RKO (cell line): ENCODE measurements around the gene SCYL2.
"Not testable (repeated sequence)": the region's sequence is repeated elsewhere in the genome, so short reads cannot be mapped to it uniquely, and the experiment has no call there.

Experiments
- DNase-seq: peaks from one replicate; pipeline ENCODE4 v3.0.0-alpha.2; 2016; ENCODE audit warnings: low spot score

Gene SCYL2

GRCh38 chr12:100324498-100324897, 57.5 kb downstream of the SCYL2 start:
- no peak for DNase-seq

GRCh38 chr12:100326208-100326607, 59.2 kb downstream of the SCYL2 start:
- DNase-seq = no peak

GRCh38 chr12:100329800-100330199, 62.8 kb downstream of the SCYL2 start:
- DNase-seq = no peak

- no peak for DNase-seq
Observed at GRCh38 chr12:100331871-100332270, 64.9 kb downstream of the SCYL2 start.

GRCh38 chr12:100332852-100333251, 65.9 kb downstream of the SCYL2 start:
- no peak for DNase-seq

- no peak for DNase-seq
Observed at GRCh38 chr12:100337299-100337698, 70.3 kb downstream of the SCYL2 start.

- no peak for DNase-seq
Observed at GRCh38 chr12:100337727-100338126, 70.8 kb downstream of the SCYL2 start.

GRCh38 chr12:100339071-100339470, 72.1 kb downstream of the SCYL2 start:
- no peak for DNase-seq

- DNase-seq = not testable (repeated sequence)
Observed at GRCh38 chr12:100342897-100343296, 75.9 kb downstream of the SCYL2 start.

GRCh38 chr12:100344351-100344750, 77.4 kb downstream of the SCYL2 start:
- not testable (repeated sequence) for DNase-seq

GRCh38 chr12:100345020-100345767, 78.2 kb downstream of the SCYL2 start:
- no peak for DNase-seq

- no peak for DNase-seq
Observed at GRCh38 chr12:100346660-100347059, 79.7 kb downstream of the SCYL2 start.

GRCh38 chr12:100348657-100349454, 81.9 kb downstream of the SCYL2 start:
- peak; percentile 61 for DNase-seq

GRCh38 chr12:100356644-100357223, 89.8 kb downstream of the SCYL2 start, which contains the start of gene SLC17A8:
Gene SLC17A8, plus strand, starts transcription at chr12:100357074. Its CDS starts 318 bp downstream, at chr12:100357392.
- DNase-seq = no peak

- DNase-seq = no peak
Observed at GRCh38 chr12:100359248-100359647, 92.3 kb downstream of the SCYL2 start.

- DNase-seq = no peak
Observed at GRCh38 chr12:100359822-100360221, 92.8 kb downstream of the SCYL2 start.

- no peak for DNase-seq
Observed at GRCh38 chr12:100360450-100360849, 93.5 kb downstream of the SCYL2 start.

GRCh38 chr12:100364324-100364723, 97.3 kb downstream of the SCYL2 start:
- no peak for DNase-seq

- DNase-seq = no peak
Observed at GRCh38 chr12:100365411-100365810, 98.4 kb downstream of the SCYL2 start.

- no peak for DNase-seq
Observed at GRCh38 chr12:100368066-100368465, 101.1 kb downstream of the SCYL2 start.

- no peak for DNase-seq
Observed at GRCh38 chr12:100371146-100371545, 104.2 kb downstream of the SCYL2 start.

- DNase-seq = no peak
Observed at GRCh38 chr12:100372853-100373640, 106.1 kb downstream of the SCYL2 start.
